Stimulated activated CD4-positive, alpha-beta T cell treated with anti-CD3 and anti-CD28 coated beads, Interleukin-4, amount 100 ng/mL, for 1 hour (primary cell): ENCODE data around the gene ATP6V1F.

Experiments used
- DNase-seq: peaks from one replicate; pipeline ENCODE4 v3.0.0-alpha.2; 2020

The ATP6V1F gene

DNA sequence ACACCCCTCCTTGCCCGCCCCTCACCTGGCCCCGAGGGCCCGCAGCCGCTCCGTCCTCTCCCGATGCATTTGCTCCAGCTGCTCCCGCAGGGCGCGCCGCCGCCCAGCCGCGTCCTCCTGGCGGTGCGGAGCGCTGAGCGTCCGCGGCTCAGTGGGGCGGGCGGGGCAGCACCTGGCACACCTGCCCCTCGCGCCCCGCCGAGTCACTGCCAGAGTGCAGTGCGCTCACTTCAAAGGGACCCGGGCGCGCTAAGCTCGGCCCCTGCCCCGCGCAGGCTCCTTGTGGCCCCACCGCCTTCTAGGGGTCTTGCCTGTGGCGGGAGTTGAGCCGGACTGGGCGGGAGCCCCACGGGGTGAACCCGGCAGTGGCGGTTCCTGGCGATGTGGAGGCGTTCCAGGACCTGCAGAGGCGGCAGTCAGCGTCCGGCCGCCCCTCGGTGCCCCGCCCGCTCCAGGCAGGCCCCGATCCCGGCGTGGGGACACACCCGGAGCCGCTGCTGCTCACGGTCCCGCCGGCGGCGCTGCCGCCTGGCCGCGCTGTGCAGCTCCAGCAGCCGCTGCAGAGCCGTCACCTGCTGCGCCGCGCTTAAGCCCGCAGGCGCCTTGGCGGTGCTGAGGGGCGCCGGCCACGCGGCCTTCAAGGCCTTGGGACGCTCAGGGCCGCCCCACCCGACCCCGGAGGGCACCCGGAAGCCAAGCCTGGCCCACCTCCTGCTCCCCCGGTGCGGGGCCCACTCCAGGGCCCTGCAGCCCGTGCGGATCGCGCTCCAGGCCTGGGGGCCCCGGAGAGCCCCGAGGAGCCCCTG, 6.7 kb downstream of the ATP6V1F start:
- DNase-seq: peak; percentile 46

DNA sequence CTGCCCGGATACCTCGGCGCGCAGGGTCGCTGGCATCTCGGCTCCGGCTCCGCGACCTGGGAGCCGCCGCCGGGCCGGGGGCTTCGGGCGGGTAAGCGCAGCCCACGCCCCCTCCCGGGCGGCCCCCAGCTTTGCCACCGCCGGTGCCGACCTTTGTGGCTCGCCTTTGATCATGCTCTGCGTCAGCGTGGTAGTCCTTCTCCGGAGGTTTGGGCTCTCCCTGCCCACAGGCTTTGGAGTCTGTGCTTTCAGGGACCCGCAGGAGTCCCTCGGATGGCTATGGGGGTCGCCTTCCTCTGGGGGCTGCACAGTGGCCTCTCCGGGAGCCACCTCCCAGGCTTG, 7.3 kb downstream of the ATP6V1F start:
- DNase-seq: peak; percentile 24

DNA sequence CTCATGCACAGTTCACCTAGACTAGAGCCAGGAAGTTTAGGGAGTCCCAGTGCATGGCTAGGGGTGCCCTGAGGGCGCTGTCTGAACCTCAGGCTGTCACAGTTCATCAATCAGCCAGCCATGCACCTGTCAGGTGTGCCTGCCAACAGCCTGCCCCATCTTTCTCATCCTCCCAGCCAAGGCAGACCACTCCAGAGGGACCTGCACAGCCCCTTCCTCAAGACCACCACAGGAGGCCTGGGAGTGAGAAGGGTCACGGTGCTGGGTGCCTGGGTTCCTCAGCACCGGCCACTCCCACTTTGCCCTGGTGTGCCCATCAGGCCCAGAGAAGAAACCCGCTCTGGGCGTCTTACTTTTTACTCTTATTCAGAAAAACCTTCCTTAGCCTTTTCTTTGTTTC, 8.4 kb downstream of the ATP6V1F start:
- DNase-seq: no peak

DNA sequence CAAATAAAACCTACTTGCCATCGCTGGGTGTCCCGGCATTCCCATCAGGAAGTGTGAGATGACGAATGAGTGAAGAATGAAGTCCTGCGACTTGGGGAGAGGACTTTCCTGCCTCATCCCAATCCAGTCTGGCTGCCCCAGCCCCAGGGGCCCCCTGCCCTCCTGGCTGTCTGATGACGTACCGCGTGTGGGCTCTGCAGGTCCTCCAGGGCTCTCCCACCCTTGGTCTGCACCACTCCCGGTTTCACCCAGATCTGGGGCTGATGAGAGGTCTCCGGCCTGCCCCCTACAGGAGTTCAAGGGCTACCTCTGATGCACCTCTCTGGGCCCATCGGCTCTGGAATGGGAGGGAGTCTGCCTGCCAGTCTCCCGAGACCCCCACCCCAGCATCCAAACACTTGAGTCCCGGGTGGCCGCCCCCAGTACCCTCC, 9.8 kb downstream of the ATP6V1F start:
- no peak for DNase-seq

DNA sequence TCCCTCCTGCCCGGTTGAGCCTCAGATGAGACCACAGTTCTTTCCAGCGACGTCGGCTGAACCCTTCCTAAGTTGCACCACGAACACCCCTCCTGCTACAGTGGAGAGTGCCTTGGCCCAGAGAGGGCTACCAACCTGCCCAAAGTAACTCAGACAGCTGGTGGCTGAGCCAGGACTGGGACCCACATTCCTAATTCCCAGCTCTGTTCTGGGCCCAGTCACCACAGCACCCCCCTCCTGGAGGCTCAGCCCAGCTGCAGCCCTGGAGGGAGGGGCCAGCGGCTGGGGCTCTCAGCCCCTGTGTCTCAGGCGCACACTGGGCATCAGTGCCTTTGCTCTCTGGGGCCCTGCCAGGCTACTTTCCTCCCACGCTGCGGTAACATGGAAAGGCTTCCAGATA, 10.6 kb downstream of the ATP6V1F start:
- DNase-seq: no peak

DNA sequence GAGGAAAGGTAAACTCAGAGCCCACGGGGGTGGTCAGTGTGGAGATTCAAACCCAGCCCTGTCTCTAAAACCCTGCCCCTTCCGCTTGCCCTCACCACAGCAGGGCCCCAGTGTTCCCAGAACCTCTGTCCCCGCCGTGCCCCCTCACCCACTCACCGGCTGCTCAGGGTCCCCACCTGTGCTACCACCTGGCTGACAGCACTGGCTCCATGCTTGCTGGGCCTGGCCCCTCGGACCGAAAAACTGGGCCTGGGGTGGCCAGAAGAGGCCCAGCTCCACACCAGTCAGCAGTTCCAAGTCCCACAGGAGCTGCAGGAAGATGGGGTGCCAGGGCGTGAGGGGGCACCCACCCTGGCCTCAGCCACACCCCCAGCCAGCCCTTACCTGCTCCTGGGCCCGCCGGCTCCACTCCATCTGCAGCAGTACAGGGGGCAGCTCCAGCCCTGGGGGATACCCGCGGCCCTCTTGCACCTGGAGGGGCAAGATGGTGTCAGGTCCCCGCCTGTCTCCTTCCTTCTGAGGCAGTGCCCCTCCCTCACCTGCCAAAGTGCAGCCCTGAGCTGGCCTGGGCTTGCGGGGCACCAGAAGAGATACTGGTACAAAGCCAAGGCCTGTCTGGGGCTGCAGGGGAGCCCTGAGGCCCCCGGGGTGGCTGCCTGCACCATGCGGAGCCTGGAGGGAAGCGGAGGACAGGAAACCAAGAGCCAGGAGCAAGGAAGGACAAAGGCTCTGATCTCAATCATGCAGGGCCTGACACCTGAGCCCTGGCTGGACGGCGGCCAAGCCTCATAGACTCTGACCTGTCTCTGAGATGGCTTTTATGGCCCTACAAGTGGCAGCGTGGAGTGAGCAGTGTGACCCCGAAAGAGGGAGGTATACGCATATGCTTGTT, 11.7 kb downstream of the ATP6V1F start:
- no peak for DNase-seq

DNA sequence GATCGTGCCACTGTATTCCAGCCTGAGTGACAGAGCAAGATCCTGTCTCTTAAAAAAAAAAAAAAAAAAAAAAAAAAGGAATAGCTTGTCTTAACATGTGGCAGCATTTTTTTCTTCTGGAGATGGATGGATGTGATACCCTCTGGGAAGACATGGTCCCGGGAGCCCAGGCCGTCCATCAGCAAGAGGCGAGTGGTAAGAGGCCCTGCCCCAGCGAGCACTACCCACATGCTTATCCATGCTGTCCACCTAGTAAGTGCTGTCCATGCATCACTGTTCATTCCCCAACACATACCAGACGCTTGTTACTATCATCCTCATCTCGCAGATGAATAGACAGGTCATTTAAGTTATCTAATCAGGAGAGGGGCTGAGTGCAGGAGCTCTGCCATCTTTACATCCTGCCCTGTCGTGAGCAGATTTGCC, 12.9 kb downstream of the ATP6V1F start:
- no peak for DNase-seq

DNA sequence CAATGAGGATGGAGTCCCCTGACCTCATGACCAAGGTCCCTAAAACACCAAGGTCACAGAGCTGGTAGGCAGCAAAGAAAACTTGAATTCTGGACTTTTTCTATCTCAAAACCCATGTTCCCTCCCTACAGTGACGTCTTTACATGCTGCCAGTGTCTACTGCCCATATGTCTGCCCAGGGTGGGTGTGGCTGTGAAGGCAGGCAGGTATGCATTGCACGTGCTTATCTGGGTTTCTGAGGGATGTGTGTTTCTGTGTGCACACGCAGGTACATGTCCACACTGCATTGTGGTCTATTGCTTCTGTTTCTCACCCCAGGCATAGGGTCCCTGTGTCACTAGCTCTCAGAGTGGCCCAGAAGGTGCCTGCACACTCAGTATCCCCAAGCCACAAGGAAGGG, 13.5 kb downstream of the ATP6V1F start:
- no peak for DNase-seq

DNA sequence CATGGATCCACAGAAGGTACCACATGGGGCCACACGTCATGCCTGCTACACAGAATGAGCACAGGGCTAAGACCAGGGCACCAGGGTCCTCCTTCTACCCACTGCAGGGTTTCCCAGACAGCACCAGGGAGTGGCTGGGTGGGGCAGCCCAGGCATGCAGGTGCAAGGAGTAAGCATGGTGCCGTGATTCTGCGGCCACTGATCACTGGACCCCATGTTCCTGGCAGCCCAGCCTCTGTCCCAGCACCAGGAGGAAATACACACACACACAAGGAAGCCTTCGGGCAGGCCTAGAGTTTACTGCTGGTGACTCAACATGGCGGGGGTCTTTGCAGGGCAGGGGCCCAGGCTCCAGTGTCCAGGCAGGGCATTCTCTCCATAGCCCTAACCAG, 13.9 kb downstream of the ATP6V1F start:
- no peak for DNase-seq

DNA sequence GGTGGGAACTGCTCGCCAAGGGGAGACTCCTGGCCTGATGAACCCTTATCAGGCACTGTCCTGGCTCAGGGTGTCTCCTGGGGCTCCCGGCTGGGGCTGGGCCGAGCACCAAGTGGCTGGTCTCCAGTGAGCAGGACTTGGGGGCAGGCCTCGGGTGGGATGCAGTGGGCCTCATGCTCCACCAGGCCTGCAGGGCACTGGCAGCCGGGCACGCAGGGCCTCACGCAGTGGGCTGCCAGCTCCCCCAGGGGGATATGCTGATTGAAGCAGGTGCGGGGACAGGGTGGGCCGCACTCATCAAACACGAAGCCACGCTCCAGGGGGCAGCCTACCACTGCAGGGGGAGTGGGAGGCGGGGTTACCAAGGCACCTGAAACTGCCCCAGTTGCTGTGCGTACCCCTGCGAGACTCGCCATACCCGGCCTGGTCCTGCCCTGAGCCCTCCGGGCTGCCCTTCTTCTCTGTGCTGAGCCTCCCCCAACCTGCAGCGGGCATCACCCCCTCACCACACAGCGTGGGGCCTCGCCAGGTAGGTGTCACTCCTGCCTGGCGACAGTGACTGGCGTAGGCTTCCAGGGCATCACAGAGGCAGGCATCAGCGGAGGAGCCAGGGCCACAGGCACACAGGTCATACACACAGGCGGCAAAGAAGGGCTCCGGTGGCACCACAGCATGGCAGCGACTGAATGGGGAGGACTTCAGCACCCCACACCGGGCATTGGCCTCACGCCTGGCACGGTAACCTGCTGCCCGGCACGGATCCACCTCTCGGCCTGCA, 14.5 kb downstream of the ATP6V1F start:
- DNase-seq: no peak

DNA sequence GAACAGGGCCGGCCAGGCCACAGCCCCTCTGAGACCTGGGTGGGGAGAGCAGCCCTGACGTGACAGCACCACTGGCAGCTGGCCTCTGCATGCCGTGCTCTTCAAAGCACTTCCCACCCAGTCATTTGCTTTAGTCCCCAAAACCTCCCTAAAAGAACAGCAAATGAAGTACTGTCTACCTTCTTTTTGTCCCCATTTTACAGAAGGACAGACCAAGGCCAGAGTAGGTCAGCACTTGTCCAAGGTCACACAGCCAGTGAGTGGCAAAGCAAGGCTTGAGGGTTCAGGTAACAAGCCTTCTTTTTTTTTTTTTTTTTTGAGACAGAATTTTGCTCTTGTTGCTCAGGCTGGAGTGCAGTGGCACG, 15.1 kb downstream of the ATP6V1F start:
- DNase-seq: no peak

DNA sequence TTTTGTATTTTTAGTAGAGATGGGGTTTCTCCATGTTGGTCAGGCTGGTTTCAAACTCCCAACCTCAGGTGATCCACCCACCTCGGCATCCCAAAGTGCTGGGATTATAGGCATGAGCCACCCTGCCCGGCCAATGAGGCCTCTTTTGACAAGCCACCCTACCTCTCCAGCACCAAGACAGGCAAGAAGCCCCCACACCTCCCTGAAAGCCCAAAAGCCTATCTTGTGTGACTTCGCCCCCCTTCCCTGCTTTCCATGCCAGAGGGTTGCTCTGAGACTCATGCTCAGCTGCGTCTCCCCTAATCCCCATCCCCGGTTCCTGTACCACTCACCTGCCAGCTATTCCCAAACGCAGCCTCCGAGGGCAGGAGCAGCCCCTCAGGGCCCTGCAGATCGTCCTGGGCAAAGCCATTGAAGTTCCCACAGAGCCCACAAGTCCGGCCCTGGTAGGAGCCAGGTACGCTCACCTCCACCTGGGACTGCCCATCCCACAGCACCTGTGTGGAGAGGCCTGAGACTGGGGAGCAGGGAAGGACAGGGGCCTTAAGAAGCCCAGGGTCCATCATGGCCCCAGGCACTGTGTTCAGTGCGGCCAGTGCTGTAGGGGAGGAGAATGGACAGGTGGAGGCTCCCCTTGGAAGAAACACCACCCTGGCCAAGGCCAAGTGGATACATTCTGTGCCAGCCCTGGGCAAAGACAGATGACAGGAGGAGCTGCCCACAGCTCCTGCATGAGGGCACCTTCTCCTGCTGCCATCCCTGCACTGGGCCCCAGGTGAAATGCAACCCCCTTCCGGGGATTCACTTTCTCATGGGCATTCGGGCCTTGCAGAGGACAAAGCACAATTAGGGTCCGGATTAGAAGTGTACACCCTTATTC, 15.8 kb downstream of the ATP6V1F start:
- DNase-seq: no peak

DNA sequence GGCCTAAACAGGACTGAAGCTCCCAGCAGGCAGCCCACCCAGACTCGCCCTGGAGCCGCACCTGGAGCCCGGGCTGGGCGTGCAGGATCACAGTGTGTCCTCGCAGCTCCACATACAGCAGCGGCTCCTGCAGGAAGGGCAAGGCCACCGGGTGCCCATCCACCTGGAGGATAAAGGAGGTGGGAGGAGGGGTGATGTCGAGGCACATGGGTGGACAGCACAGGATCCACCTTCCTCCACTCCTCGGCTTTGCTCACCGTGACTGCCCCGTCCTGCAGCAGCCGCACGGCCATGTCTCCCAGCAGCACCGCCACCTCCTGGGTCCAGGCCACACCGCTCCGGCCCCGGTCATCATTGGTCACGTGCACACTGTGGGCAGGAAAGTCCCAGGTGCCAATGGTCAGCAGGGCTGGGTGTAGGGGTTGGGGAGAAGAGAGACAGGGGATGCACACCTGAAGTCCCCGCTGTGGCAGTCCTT, 16.8 kb downstream of the ATP6V1F start:
- DNase-seq: no peak

DNA sequence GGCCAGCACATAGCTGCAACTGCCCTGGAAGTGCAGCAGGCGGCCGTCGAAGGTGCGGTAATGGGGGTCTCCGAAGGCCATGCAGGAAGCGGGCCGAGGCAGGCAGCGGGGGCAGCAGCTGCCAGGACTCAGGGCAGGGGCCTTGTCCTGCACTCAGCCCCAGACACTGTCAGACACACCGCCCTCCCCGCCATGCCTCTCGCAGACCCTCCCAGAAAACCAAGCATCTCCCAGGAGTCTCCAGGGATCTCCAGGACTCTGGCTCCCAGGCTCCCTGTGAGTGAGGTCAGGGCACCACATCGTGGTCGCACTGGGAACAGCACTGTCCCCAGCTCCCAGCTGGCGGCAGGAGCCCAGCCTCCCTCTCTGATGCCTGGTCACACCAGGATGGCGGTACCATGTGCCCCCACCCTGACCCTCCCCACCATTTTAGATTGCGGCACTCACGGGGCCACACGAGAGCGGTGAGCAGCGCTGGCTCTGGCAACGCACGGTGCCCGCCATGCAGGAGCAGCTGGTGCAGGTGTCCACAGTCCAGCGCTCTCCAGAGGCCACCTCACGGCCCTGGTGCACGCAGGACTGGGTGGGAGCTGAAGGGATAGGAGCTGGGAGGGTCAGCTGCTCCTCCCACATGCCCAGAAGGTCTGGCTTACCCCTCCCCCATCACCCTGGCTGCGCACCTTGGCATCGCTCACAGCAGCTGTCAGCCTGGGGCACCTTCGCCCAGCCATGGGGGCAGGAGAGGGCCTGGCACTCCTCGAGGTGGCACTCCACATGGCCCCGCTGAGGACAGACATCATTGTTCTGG, 17.5 kb downstream of the ATP6V1F start:
- DNase-seq: no peak

DNA sequence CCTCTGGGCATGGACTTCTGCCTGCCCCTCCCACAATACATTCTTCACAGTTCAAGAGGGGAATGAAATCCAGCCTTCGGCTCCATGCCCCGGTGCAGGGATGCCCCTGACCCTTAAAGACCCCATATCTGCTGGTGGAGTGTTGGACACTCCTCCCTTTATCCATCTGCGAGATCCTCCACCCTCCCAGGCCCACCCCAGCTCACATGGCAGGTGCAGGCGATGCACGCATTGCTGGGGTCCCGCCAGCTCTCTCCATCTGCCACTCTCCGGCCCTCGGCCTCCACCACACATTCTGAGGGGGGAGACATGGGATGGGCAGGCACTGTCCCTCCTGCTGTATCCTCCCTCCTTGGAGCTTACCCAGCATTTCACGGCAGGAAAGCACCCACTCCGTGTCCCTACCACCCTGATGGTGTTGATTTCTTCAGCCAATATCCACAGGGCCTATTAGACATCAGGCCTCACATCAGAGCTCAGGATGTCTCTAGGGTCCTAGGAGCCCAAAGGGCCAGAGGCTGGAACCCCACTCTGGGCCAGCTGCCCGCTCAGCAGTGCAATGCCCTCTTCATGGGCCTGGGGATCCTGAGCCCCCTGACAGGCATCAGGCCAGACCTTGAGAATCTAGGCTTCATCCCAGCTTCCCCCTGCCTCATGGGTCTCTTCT, 18.3 kb downstream of the ATP6V1F start:
- DNase-seq: no peak

DNA sequence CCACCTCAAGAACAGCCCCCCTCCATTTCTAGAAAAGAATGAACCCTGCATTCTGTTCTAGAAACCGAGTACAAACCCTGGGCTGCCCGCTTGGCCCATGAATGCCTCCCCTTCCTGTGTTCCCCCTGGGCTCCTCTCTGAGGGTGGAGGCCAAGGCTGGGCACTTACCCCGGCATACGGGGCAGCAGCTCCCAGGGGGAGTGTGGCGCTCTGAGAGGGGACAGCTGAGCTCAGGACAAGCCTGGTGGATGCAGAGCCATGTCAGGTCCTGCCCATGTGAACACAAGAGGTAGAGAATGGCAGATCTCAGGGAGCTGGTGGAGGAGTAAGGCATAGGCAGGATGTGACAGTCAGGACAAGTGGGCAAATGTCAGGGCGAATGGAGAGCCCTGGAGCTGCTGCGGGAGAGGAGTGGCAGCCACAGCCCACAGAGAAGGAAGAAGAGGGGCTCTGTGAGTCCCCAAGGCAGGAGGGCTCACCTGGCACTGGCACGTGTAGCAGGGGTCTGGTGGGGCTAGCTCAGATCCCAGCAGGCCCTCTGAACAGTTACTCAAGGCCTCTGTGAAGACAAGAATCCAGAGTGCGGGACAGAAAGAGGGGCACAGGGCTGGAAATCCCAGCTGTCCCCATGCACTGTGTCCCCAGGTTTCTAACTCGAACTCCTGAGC, 18.9 kb downstream of the ATP6V1F start:
- no peak for DNase-seq

DNA sequence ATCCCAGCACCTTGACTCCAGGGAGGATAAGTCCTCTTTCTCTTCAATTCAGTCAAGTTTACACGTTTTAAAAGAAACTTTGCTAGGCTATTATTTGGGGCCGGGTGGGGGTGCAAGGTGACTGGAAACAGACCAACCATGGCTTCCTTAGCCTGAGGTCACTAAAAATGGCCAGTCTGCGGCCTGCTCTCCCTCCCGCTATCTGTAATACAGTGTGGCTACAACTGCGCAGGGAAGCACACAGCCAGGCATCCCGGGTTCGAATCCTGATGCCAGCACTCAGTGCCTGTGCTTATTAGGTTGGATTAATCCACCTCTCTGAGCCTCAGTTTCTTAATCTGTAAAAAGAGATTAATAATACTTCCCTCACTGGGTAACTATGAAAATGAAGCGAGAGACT, 19.5 kb downstream of the ATP6V1F start:
- no peak for DNase-seq

DNA sequence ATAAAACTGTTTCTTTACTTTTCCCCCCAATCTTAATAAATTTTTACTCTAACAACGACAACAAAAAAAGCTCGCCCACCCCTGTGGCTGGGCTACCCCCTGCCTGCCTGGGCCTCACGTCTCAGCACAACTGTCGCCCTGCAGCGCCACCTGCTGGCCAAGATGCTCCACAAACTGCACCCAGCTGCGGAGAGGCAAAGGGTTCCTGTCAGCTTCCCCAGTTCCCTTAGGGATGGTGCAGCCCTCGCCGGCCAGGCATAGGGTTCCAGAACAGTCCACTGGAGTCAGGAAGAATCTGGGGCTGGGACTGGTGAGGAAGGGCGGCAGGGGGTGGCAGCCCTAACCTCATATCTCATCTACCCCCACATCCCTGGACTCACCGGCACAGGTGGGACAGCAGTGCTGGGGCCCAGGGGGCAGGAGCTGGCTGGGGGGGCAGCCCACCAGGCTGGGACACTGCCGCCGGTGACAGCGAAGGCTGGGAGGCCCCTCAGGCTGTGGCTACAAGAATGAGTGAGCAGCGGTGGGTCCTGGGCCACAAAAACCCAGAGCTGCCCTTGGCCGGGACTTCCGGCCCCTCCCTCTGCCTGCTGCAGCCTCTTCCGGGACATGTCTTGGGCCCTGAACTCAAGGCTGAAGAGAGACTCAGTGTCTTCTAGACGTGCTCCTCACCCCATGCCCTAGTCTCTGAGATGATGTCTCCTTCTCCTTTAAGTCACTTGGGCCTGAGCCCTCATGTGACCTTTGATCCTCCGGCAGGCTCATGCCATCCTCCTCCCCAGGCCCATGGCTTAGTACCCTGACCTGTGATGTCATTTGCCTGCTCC, 21.2 kb downstream of the ATP6V1F start:
- DNase-seq: peak; percentile 90
